Measurements from ENCODE around the gene TNFRSF4. TPM values are rescaled to one million over a fixed set of nuclear protein-coding genes. Genes with fewer than 3 reads are reported as not detected.

TNFRSF4 gene
- total and polyA plus RNA-seq, 10 of the 15 experiments (the other 5 are each of a cell fraction or from before 2014, with no cell fraction given) = 0.05 to 7.3 (median 2.5) TPM; not detected in 1

DNA sequence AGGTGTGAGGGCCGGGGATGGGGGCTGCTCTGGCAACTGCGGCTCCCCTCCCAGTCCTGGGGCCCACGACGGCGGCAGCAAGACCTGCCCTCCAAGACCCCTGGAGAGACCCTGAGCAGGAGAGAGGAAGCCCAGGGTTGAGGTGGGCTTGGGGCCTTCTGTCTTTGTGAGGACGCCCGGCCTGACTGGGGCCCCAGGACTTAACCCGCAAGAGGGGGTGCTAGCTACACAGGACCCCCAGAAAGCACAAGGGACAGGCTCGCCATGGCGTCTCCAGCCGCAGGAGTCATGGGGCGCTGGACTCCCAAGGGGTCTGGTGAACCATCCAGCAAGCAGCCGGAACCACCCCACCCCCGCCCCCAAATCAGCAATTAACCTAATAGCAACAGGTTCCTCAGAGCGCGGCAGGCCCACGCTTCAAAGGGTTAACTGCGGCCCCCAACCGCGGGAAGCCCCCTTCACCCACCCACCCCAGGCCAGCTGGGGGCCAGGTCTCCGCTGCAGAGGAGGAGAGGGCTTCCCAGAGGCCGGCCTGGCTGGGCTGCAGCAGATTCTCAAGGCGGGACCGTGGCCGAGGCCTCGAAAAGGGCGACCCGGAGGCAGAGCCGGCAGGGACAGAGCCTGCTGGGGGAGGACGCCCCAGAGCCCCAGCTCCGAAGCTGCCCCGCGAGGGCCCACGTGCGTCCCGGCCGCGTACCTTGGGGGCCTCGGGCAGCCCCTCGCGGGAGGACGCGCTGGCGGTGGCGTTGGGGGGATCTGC lies 32.0 kb upstream of the TNFRSF4 start:
- SMC1A ChIA-PET (ENCODE audit: uncharacterized antibody, unreplicated experiment) = no interaction called here
- Histone ChIP-seq H3K4me1 (ENCODE audit: control insufficient read depth, insufficient read depth, low read length) (peaks cover 7% of the 10 kb centered on the region), H3K27me3 (replicated peaks in 1 of 2; ENCODE audit: control insufficient read depth in 2 of 2, insufficient read depth in 2 of 2, low read length in 1 of 2) (peaks cover 1 to 5% of the 10 kb centered on the region in 2 experiments; a peak in 3 of 4 replicates), H3K4me3 (no peak overlapping the region), H3K27ac (ENCODE audit: control insufficient read depth, insufficient read depth) (no peak overlapping the region), H3K36me3 (ENCODE audit: control insufficient read depth in 2 of 2, insufficient read depth in 2 of 2, low read length in 1 of 2) (no peaks in the 10 kb centered on the region), H3K9me3 (replicated peaks; ENCODE audit: control insufficient read depth, insufficient read depth, low read length) (no peaks in the 10 kb centered on the region), H3K9ac (ENCODE audit: control insufficient read depth, insufficient read depth, low read length) (no peak overlapping the region), H3K79me2 (ENCODE audit: control insufficient read depth, insufficient read depth, low read length) (no peaks in the 10 kb centered on the region), H4K20me1 (ENCODE audit: control insufficient read depth, insufficient read depth) (no peaks in the 10 kb centered on the region), H3K4me2 (ENCODE audit: control insufficient read depth, insufficient read depth) (no peak overlapping the region), H2AFZ (ENCODE audit: control insufficient read depth, low read depth, low read length) (no peak overlapping the region)
- ATAC-seq = no peak
- BruUV-seq (replicated peaks) = no TSS peak
- in situ Hi-C loops (cut with MboI) = no loop called here
- WGBS (ENCODE audit: insufficient coverage, insufficient replicate concordance, low lambda C conversion rate, missing lambda C conversion rate) = 26% methylated on average over 23 of the region's 45 CpGs
- RAD21 ChIA-PET (ENCODE audit: unreplicated experiment) = no interaction called here
- CTCF ChIA-PET = no interaction called here
- intact Hi-C loops (cut with micrococcal nuclease; ENCODE audit: unreplicated experiment) = no loop called here
- no peak for FAIRE-seq
- POLR2A ChIA-PET = no interaction called here
- DNase-seq (ENCODE audit: low read depth, low spot score) = no peak
- no peak for TF ChIP-seq ZNF274 (IDR thresholded peaks at IDR 0.05; ENCODE audit: insufficient read depth, insufficient read length)
- TF ChIP-seq CEBPB (IDR thresholded peaks at IDR 0.05; ENCODE audit: borderline replicate concordance in 1 of 2, low read depth in 2 of 2, low read length in 2 of 2) = no peak
- TF ChIP-seq, protein P1, sequence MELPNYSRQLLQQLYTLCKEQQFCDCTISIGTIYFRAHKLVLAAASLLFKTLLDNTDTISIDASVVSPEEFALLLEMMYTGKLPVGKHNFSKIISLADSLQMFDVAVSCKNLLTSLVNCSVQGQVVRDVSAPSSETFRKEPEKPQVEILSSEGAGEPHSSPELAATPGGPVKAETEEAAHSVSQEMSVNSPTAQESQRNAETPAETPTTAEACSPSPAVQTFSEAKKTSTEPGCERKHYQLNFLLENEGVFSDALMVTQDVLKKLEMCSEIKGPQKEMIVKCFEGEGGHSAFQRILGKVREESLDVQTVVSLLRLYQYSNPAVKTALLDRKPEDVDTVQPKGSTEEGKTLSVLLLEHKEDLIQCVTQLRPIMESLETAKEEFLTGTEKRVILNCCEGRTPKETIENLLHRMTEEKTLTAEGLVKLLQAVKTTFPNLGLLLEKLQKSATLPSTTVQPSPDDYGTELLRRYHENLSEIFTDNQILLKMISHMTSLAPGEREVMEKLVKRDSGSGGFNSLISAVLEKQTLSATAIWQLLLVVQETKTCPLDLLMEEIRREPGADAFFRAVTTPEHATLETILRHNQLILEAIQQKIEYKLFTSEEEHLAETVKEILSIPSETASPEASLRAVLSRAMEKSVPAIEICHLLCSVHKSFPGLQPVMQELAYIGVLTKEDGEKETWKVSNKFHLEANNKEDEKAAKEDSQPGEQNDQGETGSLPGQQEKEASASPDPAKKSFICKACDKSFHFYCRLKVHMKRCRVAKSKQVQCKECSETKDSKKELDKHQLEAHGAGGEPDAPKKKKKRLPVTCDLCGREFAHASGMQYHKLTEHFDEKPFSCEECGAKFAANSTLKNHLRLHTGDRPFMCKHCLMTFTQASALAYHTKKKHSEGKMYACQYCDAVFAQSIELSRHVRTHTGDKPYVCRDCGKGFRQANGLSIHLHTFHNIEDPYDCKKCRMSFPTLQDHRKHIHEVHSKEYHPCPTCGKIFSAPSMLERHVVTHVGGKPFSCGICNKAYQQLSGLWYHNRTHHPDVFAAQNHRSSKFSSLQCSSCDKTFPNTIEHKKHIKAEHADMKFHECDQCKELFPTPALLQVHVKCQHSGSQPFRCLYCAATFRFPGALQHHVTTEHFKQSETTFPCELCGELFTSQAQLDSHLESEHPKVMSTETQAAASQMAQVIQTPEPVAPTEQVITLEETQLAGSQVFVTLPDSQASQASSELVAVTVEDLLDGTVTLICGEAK (IDR thresholded peaks at IDR 0.05; ENCODE audit: borderline replicate concordance) = no peak
- no peak for TF ChIP-seq MTA3 (IDR thresholded peaks at IDR 0.05; ENCODE audit: borderline replicate concordance, low read length)
- no peak for TF ChIP-seq TCF3 (IDR thresholded peaks at IDR 0.05; ENCODE audit: borderline replicate concordance, insufficient read depth, low read depth, low read length)
- TF ChIP-seq TCF12 (IDR thresholded peaks at IDR 0.05; ENCODE audit: low read depth, low read length) = no peak
- TF ChIP-seq, protein P2, sequence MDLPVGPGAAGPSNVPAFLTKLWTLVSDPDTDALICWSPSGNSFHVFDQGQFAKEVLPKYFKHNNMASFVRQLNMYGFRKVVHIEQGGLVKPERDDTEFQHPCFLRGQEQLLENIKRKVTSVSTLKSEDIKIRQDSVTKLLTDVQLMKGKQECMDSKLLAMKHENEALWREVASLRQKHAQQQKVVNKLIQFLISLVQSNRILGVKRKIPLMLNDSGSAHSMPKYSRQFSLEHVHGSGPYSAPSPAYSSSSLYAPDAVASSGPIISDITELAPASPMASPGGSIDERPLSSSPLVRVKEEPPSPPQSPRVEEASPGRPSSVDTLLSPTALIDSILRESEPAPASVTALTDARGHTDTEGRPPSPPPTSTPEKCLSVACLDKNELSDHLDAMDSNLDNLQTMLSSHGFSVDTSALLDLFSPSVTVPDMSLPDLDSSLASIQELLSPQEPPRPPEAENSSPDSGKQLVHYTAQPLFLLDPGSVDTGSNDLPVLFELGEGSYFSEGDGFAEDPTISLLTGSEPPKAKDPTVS (IDR thresholded peaks at IDR 0.05; ENCODE audit: low read depth, low read length) = no peak
- TF ChIP-seq HDAC2 (IDR thresholded peaks at IDR 0.05) = no peak
- TF ChIP-seq ATF7 (IDR thresholded peaks at IDR 0.05; ENCODE audit: low read depth) = no peak
- no peak for TF ChIP-seq NBN (IDR thresholded peaks at IDR 0.05)
- TF ChIP-seq BRCA1 (IDR thresholded peaks at IDR 0.05; ENCODE audit: low read depth, low read length) = no peak
- TF ChIP-seq, protein P3, sequence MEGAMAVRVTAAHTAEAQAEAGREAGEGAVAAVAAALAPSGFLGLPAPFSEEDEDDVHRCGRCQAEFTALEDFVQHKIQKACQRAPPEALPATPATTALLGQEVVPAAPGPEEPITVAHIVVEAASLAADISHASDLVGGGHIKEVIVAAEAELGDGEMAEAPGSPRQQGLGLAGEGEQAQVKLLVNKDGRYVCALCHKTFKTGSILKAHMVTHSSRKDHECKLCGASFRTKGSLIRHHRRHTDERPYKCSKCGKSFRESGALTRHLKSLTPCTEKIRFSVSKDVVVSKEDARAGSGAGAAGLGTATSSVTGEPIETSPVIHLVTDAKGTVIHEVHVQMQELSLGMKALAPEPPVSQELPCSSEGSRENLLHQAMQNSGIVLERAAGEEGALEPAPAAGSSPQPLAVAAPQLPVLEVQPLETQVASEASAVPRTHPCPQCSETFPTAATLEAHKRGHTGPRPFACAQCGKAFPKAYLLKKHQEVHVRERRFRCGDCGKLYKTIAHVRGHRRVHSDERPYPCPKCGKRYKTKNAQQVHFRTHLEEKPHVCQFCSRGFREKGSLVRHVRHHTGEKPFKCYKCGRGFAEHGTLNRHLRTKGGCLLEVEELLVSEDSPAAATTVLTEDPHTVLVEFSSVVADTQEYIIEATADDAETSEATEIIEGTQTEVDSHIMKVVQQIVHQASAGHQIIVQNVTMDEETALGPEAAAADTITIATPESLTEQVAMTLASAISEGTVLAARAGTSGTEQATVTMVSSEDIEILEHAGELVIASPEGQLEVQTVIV (IDR thresholded peaks at IDR 0.05; ENCODE audit: borderline replicate concordance, partially characterized antibody) = no peak
- TF ChIP-seq NFXL1 (IDR thresholded peaks at IDR 0.05; ENCODE audit: borderline replicate concordance) = no peak
- TF ChIP-seq MYB (IDR thresholded peaks at IDR 0.05; ENCODE audit: borderline replicate concordance, low read depth, low read length) = no peak
